BLaER1 treated with 17β-estradiol and CSF1 and Interleukin-3, amounts not matched to agents 10 nM and 100 nM (cell line): Measurements from ENCODE around the gene TBC1D16.
A peak's percentile ranks its signal among the peaks of the same experiment; 100 is the strongest.

ENCODE experiments used
- H3K27ac ChIP-seq, 11 experiments: shearing (Covaris generic); formaldehyde crosslinking; 2 replicates each; pipeline ENCODE4 v1.8.1; 2022
- H3K27me3 ChIP-seq, 11 experiments: shearing (Covaris generic); formaldehyde crosslinking; 2 replicates each; pipeline ENCODE4 v1.8.1; 2022
- H3K36me3 ChIP-seq, 11 experiments: shearing (Covaris generic); formaldehyde crosslinking; 2 replicates each; pipeline ENCODE4 v1.8.1; 2022
- H3K4me1 ChIP-seq, 10 experiments: shearing (Covaris generic); formaldehyde crosslinking; 2 replicates each; pipeline ENCODE4 v1.8.1; 2022
- H3K4me2 ChIP-seq, 11 experiments: shearing (Covaris generic); formaldehyde crosslinking; 2 replicates each; pipeline ENCODE4 v1.8.1; 2022
- H3K4me3 ChIP-seq, 10 experiments: shearing (Covaris generic); formaldehyde crosslinking; 2 replicates each; pipeline ENCODE4 v1.8.1; 2022
- H3K9ac ChIP-seq, 11 experiments: shearing (Covaris generic); formaldehyde crosslinking; 2 replicates each; pipeline ENCODE4 v1.8.1; 2022
- H3K9me3 ChIP-seq, 11 experiments: shearing (Covaris generic); formaldehyde crosslinking; replicated peaks in 1 of 11; 2 replicates each; pipeline ENCODE4 v1.8.1; 2022
- H4K20me1 ChIP-seq, 11 experiments: shearing (Covaris generic); formaldehyde crosslinking; 2 replicates each; pipeline ENCODE4 v1.8.1; 2022
- Cebpa-rat ChIP-seq, 11 experiments: shearing (Covaris generic); IDR thresholded peaks; 2 replicates each; pipeline ENCODE4 v1.8.1; 2022

Gene TBC1D16

GRCh38 chr17:80010283-80010858 lies 25.3 kb downstream of the TBC1D16 start:
- TF ChIP-seq Cebpa-rat (IDR thresholded peaks at IDR 0.05) = no peak
- no peak overlapping the region for H3K4me2 ChIP-seq
- H3K4me3 ChIP-seq = no peak overlapping the region
- H3K9me3 ChIP-seq = peaks cover 8 to 21% (median 14%) of the 10 kb centered on the region in 11 experiments; a peak in 21 of 22 replicates
- peaks cover 0 to 20% (median 12%) of the 10 kb centered on the region in 10 experiments; a peak in 12 of 20 replicates for H3K4me1 ChIP-seq
- no peak overlapping the region for H3K9ac ChIP-seq
- peaks cover 0 to 26% (median 0%) of the 10 kb centered on the region in 11 experiments; a peak in 9 of 22 replicates for H4K20me1 ChIP-seq
- H3K36me3 ChIP-seq = peaks cover 0 to 57% (median 23%) of the 10 kb centered on the region in 11 experiments; a peak in 16 of 22 replicates
- H3K27ac ChIP-seq = no peak overlapping the region
- no peaks in the 10 kb centered on the region for H3K27me3 ChIP-seq

DNA sequence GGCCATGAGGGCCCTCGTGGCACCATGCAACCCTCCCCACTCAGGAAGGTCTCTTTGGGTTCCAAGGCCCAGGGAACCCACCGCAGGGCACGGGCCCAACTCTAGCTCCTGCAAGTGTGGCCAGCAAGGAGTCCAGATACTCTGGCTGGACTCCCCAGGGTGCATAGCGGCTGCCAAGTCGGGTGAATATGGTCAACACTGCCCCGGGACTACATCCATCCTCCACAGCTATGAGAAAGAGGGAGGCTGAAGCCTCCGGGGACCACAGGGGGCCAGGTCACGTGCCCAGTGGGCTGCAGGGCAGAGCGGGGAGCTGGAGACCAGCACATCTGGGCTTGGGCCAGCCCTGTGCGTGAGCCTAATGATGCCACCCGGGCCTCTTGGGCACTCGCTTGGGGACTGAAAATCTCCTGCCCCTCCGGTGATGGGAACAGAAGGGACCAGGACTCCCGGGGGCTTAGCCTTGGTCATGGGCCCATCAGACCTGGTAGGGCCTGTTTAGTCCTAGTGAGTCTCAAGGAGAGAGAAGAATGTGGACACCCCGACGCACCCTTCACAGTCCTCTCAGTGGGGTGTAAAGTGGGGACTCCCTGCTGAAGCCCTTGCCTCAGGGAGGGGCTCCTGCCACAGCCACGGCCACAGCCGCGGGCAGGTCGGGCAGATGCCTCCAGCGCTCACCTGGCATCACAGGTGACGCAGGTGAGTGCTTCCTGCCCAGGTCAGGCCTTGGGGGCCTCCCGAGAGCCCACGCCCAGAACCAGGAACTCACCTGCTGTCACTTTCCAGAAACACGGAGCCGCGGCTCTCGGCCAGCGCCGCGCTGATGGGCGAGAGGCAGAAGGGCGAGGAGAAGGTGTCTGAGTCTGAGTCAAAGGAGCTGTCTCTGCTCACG lies 26.0 kb downstream of the TBC1D16 start:
- Histone ChIP-seq H3K4me3 (no peak overlapping the region), H3K36me3 (peaks cover 0 to 50% (median 23%) of the 10 kb centered on the region in 11 experiments; a peak in 16 of 22 replicates), H3K27ac (no peak overlapping the region)

GRCh38 chr17:80008848-80009247 lies 26.8 kb downstream of the TBC1D16 start:
- H3K27ac ChIP-seq = no peak overlapping the region
- H3K4me3 ChIP-seq = no peak overlapping the region
- TF ChIP-seq Cebpa-rat (IDR thresholded peaks at IDR 0.05) = no peak
- H3K4me1 ChIP-seq = peaks cover 0 to 32% (median 22%) of the 10 kb centered on the region in 10 experiments; a peak in 15 of 20 replicates
- H3K9me3 ChIP-seq = peaks cover 0 to 5% (median 1%) of the 10 kb centered on the region in 11 experiments; a peak in 12 of 22 replicates
- 0 out of 22 replicates have a peak overlapping the region, but pooled peaks of 1 of the 11 experiments have one; percentile 35 for H3K4me2 ChIP-seq
- H3K27me3 ChIP-seq = no peaks in the 10 kb centered on the region
- H3K9ac ChIP-seq = no peak overlapping the region
- H4K20me1 ChIP-seq = peaks cover 0 to 26% (median 0%) of the 10 kb centered on the region in 11 experiments; a peak in 9 of 22 replicates
- peaks cover 0 to 42% (median 22%) of the 10 kb centered on the region in 11 experiments; a peak in 16 of 22 replicates for H3K36me3 ChIP-seq

More for the DNA sequence above, 26.0 kb downstream of the TBC1D16 start:
- Histone ChIP-seq H3K9me3 (peaks cover 6 to 13% (median 9%) of the 10 kb centered on the region in 11 experiments; a peak in 21 of 22 replicates), H3K27me3 (no peaks in the 10 kb centered on the region), H4K20me1 (peaks cover 0 to 26% (median 0%) of the 10 kb centered on the region in 11 experiments; a peak in 9 of 22 replicates), H3K9ac (no peak overlapping the region), H3K4me1 (peaks cover 0 to 24% (median 17%) of the 10 kb centered on the region in 10 experiments; a peak in 14 of 20 replicates), H3K4me2 (no peak overlapping the region)
- TF ChIP-seq Cebpa-rat (IDR thresholded peaks at IDR 0.05) = no peak

- TF ChIP-seq Cebpa-rat (IDR thresholded peaks at IDR 0.05) = no peak
- Histone ChIP-seq H4K20me1 (peaks cover 0 to 26% (median 0%) of the 10 kb centered on the region in 11 experiments; a peak in 9 of 22 replicates), H3K27ac (no peak overlapping the region), H3K4me3 (no peak overlapping the region), H3K4me2 (0 out of 22 replicates have a peak overlapping the region, but pooled peaks of 1 of the 11 experiments have one; percentile 35), H3K36me3 (peaks cover 0 to 38% (median 18%) of the 10 kb centered on the region in 11 experiments; a peak in 16 of 22 replicates), H3K9ac (no peak overlapping the region), H3K27me3 (no peaks in the 10 kb centered on the region), H3K4me1 (peaks cover 0 to 33% (median 22%) of the 10 kb centered on the region in 10 experiments; a peak in 15 of 20 replicates), H3K9me3 (peaks cover 0 to under 1% (median 0%) of the 10 kb centered on the region in 11 experiments; a peak in 1 of 22 replicates)
These were observed 27.3 kb downstream of the TBC1D16 start for GRCh38 chr17:80008383-80008840.

- Histone ChIP-seq H3K4me1 (peaks cover 0 to 33% (median 22%) of the 10 kb centered on the region in 10 experiments; a peak in 15 of 20 replicates), H3K27me3 (no peaks in the 10 kb centered on the region), H3K36me3 (peaks cover 0 to 33% (median 13%) of the 10 kb centered on the region in 11 experiments; a peak in 16 of 22 replicates)
These were observed 27.7 kb downstream of the TBC1D16 start for GRCh38 chr17:80007939-80008338.

GRCh38 chr17:80006811-80007752 lies 28.6 kb downstream of the TBC1D16 start:
- Histone ChIP-seq H4K20me1 (peaks cover 0 to 26% (median 0%) of the 10 kb centered on the region in 11 experiments; a peak in 8 of 22 replicates), H3K27ac (peak overlapping the region in 1 of 11 experiments; percentile 27; a peak in 2 of 22 replicates), H3K36me3 (peaks cover 0 to 25% (median 10%) of the 10 kb centered on the region in 11 experiments; a peak in 11 of 22 replicates), H3K9ac (0 out of 22 replicates have a peak overlapping the region, but pooled peaks of 1 of the 11 experiments have one; percentile 29), H3K27me3 (no peaks in the 10 kb centered on the region), H3K4me3 (no peak overlapping the region), H3K9me3 (no peaks in the 10 kb centered on the region), H3K4me2 (no peak overlapping the region), H3K4me1 (peaks cover 0 to 32% (median 22%) of the 10 kb centered on the region in 10 experiments; a peak in 15 of 20 replicates)
- no peak for TF ChIP-seq Cebpa-rat (IDR thresholded peaks at IDR 0.05)

More at GRCh38 chr17:80007939-80008338, 27.7 kb downstream of the TBC1D16 start:
- Histone ChIP-seq H3K27ac (no peak overlapping the region), H4K20me1 (peaks cover 0 to 26% (median 0%) of the 10 kb centered on the region in 11 experiments; a peak in 8 of 22 replicates), H3K9ac (no peak overlapping the region), H3K4me2 (no peak overlapping the region), H3K4me3 (no peak overlapping the region), H3K9me3 (no peaks in the 10 kb centered on the region)
- no peak for TF ChIP-seq Cebpa-rat (IDR thresholded peaks at IDR 0.05)

DNA sequence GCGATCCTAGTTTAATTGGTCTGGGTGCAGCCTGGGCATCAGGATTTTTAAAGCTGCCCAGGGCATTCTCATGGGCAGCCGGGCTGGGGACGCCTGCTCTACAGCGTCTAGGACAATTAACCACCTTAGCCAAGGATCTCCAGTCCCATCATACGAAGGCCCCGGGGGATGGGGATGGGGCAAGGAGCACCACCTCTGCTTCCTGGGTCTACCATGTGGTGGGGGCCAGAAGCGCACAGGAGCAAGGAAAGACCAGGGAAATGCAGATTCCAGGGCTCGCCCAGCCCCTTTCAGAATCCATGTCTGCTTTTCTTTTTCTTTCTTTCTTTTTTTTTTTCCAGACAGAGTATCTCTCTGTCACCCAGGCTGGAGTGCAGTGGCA lies 29.3 kb downstream of the TBC1D16 start:
- TF ChIP-seq Cebpa-rat (IDR thresholded peaks at IDR 0.05) = no peak
- Histone ChIP-seq H3K9me3 (no peaks in the 10 kb centered on the region), H3K4me2 (peak overlapping the region in 8 of 11 experiments; percentile 15 to 68 (median 34); a peak in 9 of 22 replicates), H3K27ac (no peak overlapping the region; a peak in 1 of 22 replicates), H3K4me1 (peaks cover 0 to 29% (median 21%) of the 10 kb centered on the region in 10 experiments; a peak in 15 of 20 replicates), H3K9ac (peak overlapping the region in 2 of 11 experiments; percentile 10 to 44; a peak in 2 of 22 replicates), H4K20me1 (peaks cover 0 to 26% (median 0%) of the 10 kb centered on the region in 11 experiments; a peak in 8 of 22 replicates), H3K27me3 (no peaks in the 10 kb centered on the region), H3K36me3 (peaks cover 0 to 21% (median 10%) of the 10 kb centered on the region in 11 experiments; a peak in 10 of 22 replicates), H3K4me3 (no peak overlapping the region)
